ENCODE measurements around the gene SUMF1. TPM values are rescaled to one million over a fixed set of nuclear protein-coding genes. Genes with fewer than 3 reads are reported as not detected.

Gene SUMF1
- total and polyA plus RNA-seq, 2 donors (not counting 1 experiment from before 2014, with no cell fraction given), result 10.3 to 21.2 TPM

DNA sequence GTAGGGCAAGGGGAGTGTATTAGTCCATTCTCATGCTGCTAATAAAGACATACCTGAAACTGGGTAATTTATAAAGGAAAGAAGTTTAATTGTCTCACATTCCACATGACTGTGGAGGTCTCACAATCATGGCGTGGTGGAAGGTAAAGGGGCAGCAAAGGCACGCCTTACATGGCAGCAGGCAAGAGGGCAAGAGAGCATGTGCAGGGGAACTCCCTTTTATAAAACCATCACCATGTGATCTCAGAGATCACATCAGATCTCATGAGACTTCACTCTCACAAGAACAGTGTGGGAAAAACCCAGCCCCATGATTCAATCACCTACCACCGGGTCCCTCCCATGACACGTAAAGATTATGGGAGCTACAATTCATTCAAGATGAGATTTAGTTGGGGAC, 41.4 kb downstream of the SUMF1 start:
- H3K79me2 ChIP-seq (ENCODE audit: control insufficient read depth, insufficient read depth, low read length), result peaks cover 17% of the 10 kb centered on the region
- Mint-ChIP-seq H3K27ac (no peak overlapping the region), H3K4me3 (no peak overlapping the region), H3K27me3 (no peaks in the 10 kb centered on the region), H3K4me1 (peaks cover 14% of the 10 kb centered on the region), H3K9me3 (ENCODE audit: insufficient read depth) (no peaks in the 10 kb centered on the region)
- H4K20me1 ChIP-seq (ENCODE audit: control insufficient read depth, insufficient read depth, low read length, poor library complexity, severe bottlenecking), result no peaks in the 10 kb centered on the region
- intact Hi-C loops (cut with micrococcal nuclease), result no loop called here
- H2AFZ ChIP-seq (ENCODE audit: insufficient read depth, low read depth, low read length, poor library complexity, severe bottlenecking), result no peak overlapping the region
- no peak overlapping the region for H3K9ac ChIP-seq (ENCODE audit: low read length)
- ChIA-PET POLR2A (no interaction called here), CTCF (no interaction called here)
- no peaks in the 10 kb centered on the region for H3K27me3 ChIP-seq (replicated peaks in 1 of 4; ENCODE audit: control extremely low read depth in 1 of 4, control insufficient read depth in 3 of 4, insufficient read depth in 4 of 4, low read length in 3 of 4)
- no peak overlapping the region for H3K4me3 ChIP-seq (ENCODE audit: control extremely low read depth in 1 of 5, extremely low read depth in 1 of 5, insufficient read depth in 1 of 5, low read depth in 2 of 5, low read length in 4 of 5)
- DNase-seq, result no peak
- peaks cover 0 to 2% of the 10 kb centered on the region in 2 experiments for H3K36me3 ChIP-seq (replicated peaks in 1 of 2; ENCODE audit: control extremely low read depth in 1 of 2, control insufficient read depth in 1 of 2, extremely low read depth in 1 of 2, insufficient read depth in 2 of 2, low read length in 1 of 2)
- no peak for ATAC-seq (ENCODE audit: low read depth)
- no peak overlapping the region for H3K27ac ChIP-seq (ENCODE audit: low read length in 2 of 2)
- TF ChIP-seq EZH2 (IDR thresholded peaks at IDR 0.05; ENCODE audit: borderline replicate concordance, insufficient read depth, low read depth, low read length, poor library complexity, severe bottlenecking), result no peak
- 100% methylated on average over 1 of the region's 4 CpGs for WGBS (ENCODE audit: insufficient coverage)
- no peaks in the 10 kb centered on the region for H3K4me1 ChIP-seq (ENCODE audit: control insufficient read depth in 2 of 2, insufficient read depth in 2 of 2, low read length in 2 of 2)
- H3K4me2 ChIP-seq (replicated peaks; ENCODE audit: low read depth, low read length, poor library complexity, severe bottlenecking), result no peak overlapping the region
- H3K9me3 ChIP-seq (ENCODE audit: control extremely low read depth in 1 of 3, control insufficient read depth in 2 of 3, insufficient read depth in 1 of 3, low read length in 2 of 3), result no peaks in the 10 kb centered on the region

DNA sequence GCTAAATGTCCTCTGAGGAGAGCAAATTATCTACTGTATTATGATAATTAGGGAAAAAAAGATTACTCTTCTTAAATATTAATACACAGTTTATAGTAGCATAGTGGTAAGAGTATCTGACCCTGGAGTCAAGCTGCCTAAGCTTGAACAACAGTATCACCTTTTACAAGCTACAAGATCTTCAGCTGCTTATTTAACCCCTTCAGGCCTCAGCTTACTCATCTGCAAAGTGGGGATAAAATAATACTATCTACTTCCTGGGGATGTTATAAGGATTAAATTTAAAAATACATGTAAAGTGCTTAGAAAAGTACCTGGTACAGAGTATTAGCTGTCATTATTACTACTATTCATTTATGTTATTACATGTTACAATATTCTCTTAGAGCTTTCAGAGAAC, 42.0 kb downstream of the SUMF1 start:
- Mint-ChIP-seq H3K9me3 (ENCODE audit: insufficient read depth) (no peaks in the 10 kb centered on the region), H3K27me3 (no peaks in the 10 kb centered on the region), H3K4me1 (peaks cover 14% of the 10 kb centered on the region), H3K27ac (no peak overlapping the region), H3K4me3 (no peak overlapping the region)
- DNase-seq, result no peak
- peaks cover 0 to 2% of the 10 kb centered on the region in 2 experiments for H3K36me3 ChIP-seq (replicated peaks in 1 of 2; ENCODE audit: control extremely low read depth in 1 of 2, control insufficient read depth in 1 of 2, extremely low read depth in 1 of 2, insufficient read depth in 2 of 2, low read length in 1 of 2)
- no peak for ATAC-seq (ENCODE audit: low read depth)
- H3K9ac ChIP-seq (ENCODE audit: low read length), result no peak overlapping the region
- H3K27ac ChIP-seq (ENCODE audit: low read length in 2 of 2), result no peak overlapping the region
- no peak overlapping the region for H3K4me2 ChIP-seq (replicated peaks; ENCODE audit: low read depth, low read length, poor library complexity, severe bottlenecking)
- intact Hi-C loops (cut with micrococcal nuclease), result no loop called here
- POLR2A ChIA-PET, result no interaction called here
- TF ChIP-seq, protein P1, sequence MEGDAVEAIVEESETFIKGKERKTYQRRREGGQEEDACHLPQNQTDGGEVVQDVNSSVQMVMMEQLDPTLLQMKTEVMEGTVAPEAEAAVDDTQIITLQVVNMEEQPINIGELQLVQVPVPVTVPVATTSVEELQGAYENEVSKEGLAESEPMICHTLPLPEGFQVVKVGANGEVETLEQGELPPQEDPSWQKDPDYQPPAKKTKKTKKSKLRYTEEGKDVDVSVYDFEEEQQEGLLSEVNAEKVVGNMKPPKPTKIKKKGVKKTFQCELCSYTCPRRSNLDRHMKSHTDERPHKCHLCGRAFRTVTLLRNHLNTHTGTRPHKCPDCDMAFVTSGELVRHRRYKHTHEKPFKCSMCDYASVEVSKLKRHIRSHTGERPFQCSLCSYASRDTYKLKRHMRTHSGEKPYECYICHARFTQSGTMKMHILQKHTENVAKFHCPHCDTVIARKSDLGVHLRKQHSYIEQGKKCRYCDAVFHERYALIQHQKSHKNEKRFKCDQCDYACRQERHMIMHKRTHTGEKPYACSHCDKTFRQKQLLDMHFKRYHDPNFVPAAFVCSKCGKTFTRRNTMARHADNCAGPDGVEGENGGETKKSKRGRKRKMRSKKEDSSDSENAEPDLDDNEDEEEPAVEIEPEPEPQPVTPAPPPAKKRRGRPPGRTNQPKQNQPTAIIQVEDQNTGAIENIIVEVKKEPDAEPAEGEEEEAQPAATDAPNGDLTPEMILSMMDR (IDR thresholded peaks at IDR 0.05), result no peak
- peaks cover 12% of the 10 kb centered on the region for H3K79me2 ChIP-seq (ENCODE audit: control insufficient read depth, insufficient read depth, low read length)
- no peaks in the 10 kb centered on the region for H3K27me3 ChIP-seq (replicated peaks in 1 of 4; ENCODE audit: control extremely low read depth in 1 of 4, control insufficient read depth in 3 of 4, insufficient read depth in 4 of 4, low read length in 3 of 4)
- no peak overlapping the region for H2AFZ ChIP-seq (ENCODE audit: insufficient read depth, low read depth, low read length, poor library complexity, severe bottlenecking)
- H3K4me1 ChIP-seq (ENCODE audit: control insufficient read depth in 2 of 2, insufficient read depth in 2 of 2, low read length in 2 of 2), result no peaks in the 10 kb centered on the region
- CTCF ChIA-PET, result interaction anchor here (0.6 kb wide), 1 partner anchor 608 kb away, joined by 3 read pairs; no protein-coding TSS in a partner anchor
- no peak overlapping the region for H3K4me3 ChIP-seq (ENCODE audit: control extremely low read depth in 1 of 5, extremely low read depth in 1 of 5, insufficient read depth in 1 of 5, low read depth in 2 of 5, low read length in 4 of 5)
- no peaks in the 10 kb centered on the region for H3K9me3 ChIP-seq (ENCODE audit: control extremely low read depth in 1 of 3, control insufficient read depth in 2 of 3, insufficient read depth in 1 of 3, low read length in 2 of 3)
- H4K20me1 ChIP-seq (ENCODE audit: control insufficient read depth, insufficient read depth, low read length, poor library complexity, severe bottlenecking), result no peaks in the 10 kb centered on the region
